ENCODE data around the gene UBAP1L.
A peak's percentile ranks its signal among the peaks of the same experiment; 100 is the strongest.
"Not testable (repeated sequence)": the region's sequence is repeated elsewhere in the genome, so short reads cannot be mapped to it uniquely, and the experiment has no call there.

Gene UBAP1L

DNA sequence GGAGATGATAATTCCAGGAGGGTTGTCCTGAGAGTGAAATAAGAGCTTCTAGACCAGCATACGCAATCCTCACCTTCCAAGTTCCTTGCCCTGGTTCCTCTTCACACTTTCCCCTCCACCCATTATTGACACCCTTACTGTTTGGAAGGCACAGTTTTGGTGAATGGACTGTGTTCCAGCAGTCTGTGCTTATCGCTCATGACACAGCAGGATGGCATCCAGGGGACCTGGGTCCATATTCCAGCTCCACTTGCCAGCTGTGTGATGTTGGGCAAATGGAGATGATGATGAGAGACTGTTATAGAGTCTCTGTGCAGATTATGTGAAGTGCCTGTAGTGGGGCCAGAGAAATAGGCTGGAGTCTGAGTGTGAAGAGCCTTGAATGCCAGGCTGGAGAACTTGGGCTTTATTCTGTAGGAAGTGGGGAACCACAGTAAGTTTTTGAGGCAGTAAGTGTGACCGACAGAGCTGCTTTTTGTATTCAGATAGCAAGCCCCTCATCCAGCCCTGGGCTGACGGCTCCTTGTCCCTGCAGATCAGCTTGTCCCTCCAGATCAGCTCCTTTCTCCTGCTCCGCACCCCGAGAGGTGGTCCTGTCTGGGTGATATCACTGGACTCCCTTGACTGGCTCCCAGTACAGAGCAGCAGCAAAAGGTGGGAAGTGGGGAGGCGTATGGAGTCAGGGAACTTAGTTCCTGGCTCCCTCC is 30.3 kb downstream of the UBAP1L start:
- no peak for DNase-seq (ENCODE audit: low spot score)

DNA sequence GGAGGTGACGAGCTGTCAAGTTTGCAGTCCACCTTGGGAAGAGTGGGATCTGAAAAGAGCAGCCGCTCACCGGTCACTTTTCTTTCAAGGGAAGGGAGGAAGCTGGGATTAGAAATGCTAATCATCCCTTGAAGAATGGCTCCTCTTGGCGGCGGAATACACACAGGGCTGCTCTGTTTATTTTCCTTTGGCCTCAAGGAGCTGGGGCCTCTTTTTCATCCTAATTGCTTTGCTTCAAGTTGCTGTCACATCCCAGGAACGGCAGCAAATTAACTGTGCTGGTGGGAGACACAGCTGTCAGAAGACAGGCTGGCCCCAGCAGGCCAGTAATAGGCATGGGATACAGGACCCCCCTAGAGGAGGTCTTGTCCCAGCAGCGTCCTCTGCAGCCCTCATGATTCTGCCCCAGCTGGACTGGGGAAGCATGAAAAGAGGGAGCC is 31.7 kb downstream of the UBAP1L start:
- DNase-seq (ENCODE audit: low spot score) = peak; percentile 72

DNA sequence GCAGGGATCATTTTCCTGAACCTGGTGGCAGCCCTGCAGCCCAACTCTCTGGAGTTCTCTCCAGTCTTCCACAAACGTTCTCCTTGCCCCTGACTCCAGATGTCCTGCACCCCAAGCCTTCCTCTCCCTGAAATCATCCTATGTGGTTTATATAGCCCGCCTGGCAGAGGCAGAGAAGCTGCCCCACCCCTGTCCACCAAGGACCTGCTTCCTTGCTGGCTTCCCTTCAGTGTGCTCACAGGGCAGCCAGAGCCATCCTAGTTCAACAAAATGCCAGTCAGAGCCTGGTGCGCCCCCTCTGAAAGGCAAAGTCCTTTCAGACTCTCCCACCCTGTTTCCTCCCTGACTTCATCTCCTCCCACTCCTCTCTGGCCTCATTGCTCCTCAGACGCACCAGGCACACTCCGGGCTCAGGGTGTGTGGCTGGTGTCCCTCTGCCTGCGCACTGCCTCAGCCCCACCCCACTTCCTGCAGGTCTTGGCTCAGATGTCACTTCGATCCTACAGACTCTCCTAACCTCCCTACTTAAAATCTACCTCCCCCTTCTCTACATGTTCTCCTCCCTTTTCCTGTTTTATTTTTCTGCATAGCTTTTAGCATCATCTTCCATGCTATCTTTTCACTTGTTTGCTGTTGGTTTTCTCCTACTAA is 32.6 kb downstream of the UBAP1L start:
- DNase-seq (ENCODE audit: low spot score) = no peak

DNA sequence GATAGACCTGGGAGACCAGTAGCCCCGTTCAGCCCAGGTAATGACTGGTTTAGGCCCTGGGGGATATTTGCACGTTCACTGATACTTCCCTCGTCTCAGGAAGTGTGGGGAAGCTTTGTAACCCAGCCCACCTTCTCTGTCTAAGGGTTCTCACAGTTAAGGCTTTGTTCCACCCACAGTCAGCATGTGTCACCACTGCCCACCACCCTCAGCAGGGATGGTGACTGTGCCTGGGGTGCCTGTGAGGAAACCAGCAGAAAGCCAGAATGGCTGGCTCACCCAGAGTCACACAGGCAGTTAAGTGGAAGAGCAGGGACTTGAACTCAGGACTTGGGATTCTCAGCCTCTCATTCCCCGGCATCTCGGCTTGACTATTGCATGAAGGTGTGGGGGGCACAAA is 33.2 kb downstream of the UBAP1L start:
- no peak for DNase-seq (ENCODE audit: low spot score)

DNA sequence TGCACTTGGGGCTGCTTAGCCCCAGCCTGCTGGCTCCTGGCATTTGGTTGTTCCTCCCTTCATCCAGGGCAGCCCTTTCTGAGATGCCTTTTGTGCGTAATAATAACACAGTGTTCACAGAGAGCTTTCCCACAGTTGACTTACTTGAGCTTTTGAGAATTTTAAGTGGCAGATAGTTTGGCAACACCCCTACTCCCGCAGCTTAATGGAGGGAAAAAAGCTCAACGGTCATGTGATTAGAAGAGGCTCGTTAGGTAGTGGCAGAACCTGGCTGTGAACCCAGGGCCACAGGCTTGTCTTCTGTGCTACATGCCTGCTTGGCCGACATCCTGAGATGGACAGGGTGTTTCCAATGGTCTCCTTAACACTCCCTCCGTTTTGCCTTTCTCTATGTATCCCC is 33.7 kb downstream of the UBAP1L start:
- DNase-seq (ENCODE audit: low spot score) = no peak

DNA sequence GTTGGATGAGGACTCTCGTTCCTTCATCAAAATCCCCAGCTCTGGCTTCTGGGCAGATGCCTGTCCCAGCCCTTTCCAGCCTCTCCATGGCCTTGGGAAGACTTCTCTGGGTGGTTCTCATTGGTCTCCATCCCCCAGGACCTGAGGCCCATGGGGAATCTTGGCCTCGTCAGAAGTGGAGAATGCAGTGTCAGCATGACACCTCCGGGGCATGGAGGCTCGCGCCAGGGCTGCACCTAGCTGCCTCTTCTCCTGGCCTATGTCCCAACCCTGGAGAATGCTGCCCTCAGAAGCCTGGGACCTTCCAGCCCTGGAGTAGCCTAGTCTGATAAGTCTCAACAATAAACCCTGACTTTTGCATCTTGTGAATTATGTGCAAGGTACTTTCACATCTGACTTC is 35.4 kb downstream of the UBAP1L start:
- DNase-seq (ENCODE audit: low spot score) = no peak

DNA sequence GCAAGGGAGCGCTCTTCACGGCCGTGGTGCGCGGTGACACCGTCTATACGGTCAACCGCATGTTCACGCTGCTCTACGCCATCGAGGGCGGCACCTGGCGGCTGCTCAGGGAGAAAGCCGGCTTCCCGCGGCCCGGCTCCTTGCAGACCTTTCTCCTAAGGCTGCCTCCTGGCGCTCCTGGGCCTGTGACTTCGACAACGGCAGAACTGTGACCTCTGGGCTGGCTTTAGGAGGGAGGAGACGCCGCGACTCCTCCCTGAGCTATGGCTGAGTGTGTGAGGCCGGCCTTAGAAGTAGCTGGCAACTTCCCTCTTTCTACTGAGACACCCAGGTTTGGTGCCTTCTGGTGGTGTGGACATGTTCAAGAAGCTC is 37.0 kb downstream of the UBAP1L start:
- DNase-seq (ENCODE audit: low spot score) = no peak

DNA sequence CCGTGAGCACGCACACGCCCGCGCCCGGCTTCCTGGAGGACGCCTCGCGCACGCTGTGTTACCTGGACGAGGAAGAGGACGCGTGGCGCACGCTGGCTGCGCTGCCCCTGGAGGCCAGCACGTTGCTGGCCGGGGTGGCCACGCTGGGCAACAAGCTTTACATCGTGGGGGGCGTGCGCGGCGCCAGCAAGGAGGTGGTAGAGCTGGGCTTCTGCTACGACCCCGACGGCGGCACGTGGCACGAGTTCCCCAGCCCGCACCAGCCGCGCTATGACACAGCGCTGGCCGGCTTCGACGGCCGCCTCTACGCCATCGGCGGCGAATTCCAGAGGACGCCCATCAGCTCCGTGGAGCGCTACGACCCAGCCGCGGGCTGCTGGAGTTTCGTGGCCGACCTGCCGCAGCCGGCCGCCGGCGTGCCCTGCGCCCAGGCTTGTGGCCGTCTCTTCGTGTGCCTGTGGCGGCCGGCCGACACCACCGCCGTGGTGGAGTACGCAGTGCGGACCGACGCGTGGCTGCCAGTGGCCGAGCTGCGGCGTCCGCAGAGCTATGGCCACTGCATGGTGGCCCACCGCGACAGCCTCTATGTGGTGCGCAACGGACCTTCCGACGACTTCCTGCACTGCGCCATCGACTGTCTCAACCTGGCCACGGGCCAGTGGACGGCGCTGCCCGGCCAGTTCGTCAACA is 37.6 kb downstream of the UBAP1L start:
- no peak for DNase-seq (ENCODE audit: low spot score)

DNA sequence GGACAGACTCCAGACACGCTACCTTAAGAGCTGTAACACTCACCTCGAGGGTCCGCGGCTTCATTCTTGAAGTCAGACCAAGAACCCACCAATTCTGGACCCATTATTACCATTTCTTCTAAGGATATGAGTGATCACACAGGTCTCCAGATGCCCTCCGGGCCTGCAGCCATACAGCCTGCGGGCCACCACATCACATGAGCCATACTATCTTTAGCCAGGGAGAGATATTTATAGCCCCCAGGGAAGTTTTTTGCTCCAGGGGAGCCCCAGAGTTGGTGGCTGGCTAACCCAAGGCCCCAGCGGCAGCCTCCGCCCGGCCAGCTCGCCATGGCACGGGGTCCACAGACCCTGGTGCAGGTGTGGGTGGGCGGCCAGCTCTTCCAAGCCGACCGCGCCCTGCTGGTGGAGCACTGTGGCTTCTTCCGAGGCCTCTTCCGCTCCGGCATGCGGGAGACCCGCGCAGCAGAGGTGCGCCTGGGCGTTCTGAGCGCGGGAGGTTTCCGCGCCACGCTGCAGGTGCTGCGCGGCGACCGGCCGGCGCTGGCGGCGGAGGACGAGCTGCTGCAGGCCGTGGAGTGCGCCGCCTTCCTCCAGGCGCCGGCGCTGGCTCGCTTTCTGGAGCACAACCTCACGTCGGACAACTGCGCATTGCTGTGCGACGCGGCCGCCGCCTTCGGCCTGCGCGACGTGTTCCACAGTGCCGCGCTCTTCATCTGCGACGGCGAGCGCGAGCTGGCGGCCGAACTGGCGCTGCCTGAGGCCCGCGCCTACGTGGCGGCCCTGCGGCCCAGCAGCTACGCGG is 38.3 kb downstream of the UBAP1L start, which contains the start of gene KBTBD13:
KBTBD13 (plus strand) TSS at position 261 of the 805 bp plus-strand sequence; CDS start at position 331, 70 bp downstream.
- no peak for DNase-seq (ENCODE audit: low spot score)

DNA sequence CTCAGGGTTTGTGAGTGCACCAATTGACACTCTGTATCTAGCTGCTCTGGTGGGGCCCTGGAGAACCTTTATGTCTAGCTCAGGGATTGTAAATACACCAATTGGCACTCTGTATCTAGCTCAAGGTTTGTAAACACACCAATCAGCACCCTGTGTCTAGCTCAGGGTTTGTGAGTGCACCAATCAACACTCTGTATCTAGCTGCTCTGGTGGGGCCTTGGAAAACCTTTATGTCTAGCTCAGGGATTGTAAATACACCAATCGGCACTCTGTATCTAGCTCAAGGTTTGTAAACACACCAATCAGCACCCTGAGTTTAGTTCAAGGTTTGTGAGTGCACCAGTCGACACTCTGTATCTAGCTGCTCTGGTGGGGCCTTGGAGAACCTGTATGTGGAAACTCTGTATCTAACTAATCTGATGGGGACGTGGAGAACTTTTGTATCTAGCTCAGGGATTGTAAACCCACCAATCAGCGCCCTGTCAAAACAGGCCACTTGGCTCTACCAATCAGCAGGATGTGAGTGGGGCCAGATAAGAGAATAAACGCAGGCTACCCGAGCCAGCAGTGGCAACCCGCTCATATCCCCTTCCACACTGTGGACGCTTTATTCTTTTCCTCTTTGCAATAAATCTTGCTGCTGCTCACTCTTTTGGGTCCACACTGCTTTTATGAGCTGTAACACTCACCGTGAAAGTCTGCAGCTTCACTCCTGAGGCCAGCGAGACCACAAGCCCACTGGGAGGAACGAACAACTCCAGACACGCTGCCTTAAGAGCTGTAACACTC is 39.2 kb downstream of the UBAP1L start:
- DNase-seq (ENCODE audit: low spot score) = not testable (repeated sequence)

DNA sequence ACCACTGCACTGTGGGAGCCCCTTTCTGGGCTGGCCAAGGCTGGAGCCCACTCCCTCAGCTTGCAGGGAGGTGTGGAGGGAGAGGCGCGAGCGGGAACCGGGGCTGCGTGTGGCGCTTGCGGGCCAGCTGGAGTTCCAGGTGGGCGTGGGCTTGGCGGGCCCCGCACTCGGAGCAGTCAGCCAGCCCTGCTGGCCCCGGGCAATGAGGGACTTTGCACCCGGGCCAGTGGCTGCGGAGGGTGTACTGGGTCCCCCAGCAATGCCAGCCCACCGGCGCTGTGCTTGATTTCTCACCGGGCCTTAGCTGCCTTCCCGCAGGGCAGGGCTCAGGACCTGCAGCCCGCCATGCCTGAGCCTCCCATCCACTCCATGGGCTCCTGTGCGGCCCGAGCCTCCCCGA is 40.1 kb downstream of the UBAP1L start:
- DNase-seq (ENCODE audit: low spot score) = not testable (repeated sequence)

DNA sequence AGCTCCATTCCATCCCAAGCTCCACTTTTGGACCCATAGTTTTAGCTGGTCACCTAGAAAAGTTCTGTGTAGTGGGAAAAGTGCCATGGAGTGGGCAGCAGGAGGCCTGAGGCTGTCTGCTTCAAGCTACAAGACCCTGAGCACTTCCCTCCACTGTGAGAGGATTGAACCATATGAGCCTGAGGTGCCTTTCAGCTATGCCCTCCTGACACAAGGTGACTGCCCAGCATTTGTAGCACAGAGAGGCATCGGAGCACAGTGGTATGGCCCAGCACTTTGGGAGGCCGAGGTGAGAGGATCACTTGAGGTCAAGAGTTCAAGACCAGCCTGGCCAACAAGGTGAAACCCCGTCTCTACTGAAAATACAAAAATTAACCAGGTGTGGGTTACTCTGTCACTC is 42.4 kb downstream of the UBAP1L start:
- no peak for DNase-seq (ENCODE audit: low spot score)

DNA sequence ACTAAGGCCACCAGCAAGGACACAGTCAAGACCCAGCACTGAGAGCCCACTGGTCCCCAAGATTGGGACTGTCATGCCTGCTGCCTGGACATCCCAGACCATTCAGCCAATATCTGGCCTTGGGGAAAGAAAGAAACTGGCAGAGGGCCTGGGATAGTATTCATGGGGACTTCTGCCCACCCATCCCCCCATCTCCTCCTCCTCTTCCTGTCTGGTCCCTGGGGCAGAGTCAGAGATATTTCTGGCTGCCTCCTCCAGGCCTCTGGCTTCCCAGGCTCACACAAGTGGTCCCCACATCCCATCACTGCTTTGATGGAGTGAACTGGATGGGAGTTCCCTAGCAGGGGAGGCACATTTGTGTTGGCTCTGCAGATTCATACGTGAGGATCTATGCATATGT is 43.0 kb downstream of the UBAP1L start:
- no peak for DNase-seq (ENCODE audit: low spot score)

DNA sequence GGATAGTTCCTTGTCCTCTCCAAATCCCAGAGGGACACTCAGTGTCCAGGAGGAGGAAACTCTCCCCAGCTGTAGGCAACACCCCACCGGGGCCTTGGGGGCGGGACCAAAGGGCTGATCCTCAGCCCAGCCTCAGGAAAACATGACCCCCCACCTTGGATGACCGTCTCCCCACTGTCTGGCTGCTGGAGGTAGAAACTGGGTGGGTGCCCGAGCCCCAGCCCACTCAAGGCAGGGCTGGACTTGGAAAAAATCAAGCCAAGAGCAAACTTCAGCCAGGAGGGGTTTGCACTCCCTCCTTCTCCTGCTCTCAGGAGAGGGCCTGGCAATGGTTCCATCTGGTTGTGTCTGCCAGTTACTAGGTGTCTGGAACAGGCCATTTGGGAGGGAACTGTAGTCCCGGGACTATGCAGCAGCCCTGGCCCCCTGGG is 43.6 kb downstream of the UBAP1L start:
- DNase-seq (ENCODE audit: low spot score) = no peak

DNA sequence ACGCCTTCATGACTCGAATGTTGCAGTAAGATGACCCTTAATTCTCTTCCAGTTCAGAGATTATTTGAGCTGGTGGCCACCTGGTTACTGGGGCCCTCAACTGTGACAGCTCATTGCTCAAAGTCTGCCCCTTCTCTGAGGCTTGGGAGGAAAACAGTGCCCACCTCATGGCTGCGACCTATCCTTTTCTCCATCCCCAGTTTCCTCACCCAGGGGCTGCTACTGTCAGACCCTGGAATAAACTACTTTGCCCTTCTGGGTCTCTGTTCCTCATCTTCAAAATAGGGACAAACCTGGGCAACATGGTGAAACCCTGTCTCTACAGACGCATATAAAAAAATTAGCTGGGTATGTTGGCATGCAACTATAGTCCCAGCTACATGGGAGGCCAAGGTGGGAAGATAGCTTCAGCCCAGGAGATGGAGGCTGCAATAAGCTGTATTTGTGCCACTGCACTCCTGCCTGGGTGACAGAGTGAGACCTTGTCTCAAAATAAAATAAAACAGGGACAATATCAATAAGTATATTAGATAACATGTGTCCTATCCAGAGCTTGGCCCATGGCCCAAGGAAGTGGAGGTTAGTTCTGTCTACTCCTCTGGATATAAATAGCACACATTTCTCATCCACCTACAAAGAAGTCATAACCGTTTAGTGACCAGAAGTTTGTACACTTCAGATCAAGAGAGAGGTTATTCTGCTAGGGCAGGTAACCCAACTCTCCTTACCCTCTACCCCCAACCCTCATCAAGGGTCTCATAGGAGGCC is 45.0 kb downstream of the UBAP1L start:
- DNase-seq (ENCODE audit: low spot score) = no peak

DNA sequence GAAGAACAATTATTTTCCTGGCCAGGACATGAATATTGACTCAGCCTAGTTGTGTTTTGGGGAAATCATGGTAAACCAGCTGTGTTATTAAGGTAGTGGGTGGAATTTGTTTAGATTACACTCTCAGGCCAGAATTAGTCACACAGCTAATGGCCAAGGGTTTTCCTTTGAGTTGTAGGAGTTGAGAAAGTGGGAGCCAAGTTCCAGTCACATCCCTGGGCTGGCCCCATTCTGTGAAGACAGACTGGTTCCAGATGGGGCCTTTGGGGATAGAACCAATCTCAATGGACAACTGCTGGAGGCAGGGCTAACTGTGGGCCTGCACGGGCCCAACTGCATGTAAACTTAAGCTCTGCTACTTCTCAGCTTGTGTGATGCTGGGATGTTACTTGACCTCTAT is 45.8 kb downstream of the UBAP1L start:
- peak; percentile 91 for DNase-seq (ENCODE audit: low spot score)

DNA sequence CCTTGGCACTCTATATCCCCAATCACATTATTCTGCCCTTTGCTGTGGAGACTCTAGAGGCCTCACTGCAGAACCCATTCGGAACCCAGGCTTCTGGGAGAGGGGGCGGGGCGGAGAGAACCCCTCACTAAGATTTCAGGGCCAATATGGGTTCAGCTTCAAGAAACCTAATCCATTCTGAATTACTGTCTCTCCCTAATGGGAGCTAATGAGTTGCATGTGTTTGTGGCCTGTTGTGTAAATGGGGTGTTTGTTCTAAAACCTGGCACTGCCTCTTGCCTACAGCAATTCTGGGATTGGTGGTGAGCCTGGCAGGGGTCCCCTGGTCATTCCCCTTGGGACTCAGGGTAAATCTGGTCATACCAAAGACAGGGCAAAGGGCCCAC is 46.6 kb downstream of the UBAP1L start:
- DNase-seq (ENCODE audit: low spot score) = no peak

DNA sequence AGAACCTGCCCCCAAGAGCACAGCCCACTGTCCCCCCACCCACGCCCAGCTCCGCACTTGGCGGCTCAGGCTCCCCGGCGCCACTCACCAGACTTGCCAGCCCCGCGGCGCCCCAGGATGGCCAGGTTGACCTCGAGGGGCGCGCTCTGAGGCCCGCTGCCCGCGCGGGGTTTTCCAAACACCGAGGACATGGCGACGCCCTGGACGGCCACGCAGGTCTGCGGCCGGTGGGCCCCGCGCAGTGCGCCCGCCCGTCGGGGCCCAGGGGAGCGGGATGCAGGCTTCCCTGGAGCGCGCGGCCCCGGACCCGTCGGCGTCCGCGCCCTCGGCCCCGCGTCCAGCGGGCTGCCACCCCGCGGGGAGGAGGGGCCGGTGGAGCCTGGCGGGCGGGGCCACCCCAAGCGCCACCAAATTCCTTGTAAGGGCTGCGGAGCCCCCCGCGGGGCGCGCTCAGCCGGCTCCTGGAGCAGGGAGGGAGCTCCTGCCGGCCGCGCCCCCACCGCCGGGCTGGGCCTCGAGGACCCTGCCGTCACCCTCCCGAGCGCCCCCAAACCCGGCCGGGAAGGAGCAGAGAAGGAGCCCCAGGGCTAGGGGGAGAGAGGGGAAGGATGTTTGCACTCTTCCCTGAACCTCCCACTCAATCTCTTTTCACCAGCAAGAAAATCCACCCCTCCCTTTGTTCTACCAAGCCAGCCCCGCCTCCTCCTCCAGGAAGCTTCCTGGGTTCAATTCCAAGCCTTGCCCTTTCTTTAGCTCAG is 47.2 kb downstream of the UBAP1L start, which contains the start of gene RASL12:
RASL12 (minus strand) TSS at position 347 of the 758 bp plus-strand sequence; CDS start at position 191, 156 bp downstream.
- DNase-seq (ENCODE audit: low spot score) = no peak

DNA sequence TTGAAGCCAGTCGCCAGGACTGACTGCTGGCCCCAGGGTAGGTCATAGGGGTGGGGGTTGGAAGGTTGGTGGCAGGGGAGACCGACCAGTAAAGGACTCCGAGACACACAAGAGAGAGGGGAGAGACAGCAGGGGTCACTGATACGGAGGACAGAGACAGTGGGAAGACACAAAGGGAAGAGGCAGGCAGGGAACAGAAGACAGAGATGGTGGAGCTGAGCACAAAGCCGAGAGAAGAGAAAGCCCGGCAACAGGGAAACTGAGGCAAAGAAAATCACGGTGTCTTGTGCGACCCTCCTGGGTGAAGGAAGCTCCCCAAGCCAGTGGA is 47.7 kb downstream of the UBAP1L start:
- DNase-seq (ENCODE audit: low spot score) = no peak
